ENCODE results near the gene MPV17L. TPM values are rescaled to one million over a fixed set of nuclear protein-coding genes. Genes with fewer than 3 reads are reported as not detected.
A peak's percentile ranks its signal among the peaks of the same experiment; 100 is the strongest.
"Not testable (repeated sequence)": the region's sequence is repeated elsewhere in the genome, so short reads cannot be mapped to it uniquely, and the experiment has no call there.

The MPV17L gene
- total RNA-seq, 2 donors from 2014 or later, result 2.7 to 3.1 TPM

DNA sequence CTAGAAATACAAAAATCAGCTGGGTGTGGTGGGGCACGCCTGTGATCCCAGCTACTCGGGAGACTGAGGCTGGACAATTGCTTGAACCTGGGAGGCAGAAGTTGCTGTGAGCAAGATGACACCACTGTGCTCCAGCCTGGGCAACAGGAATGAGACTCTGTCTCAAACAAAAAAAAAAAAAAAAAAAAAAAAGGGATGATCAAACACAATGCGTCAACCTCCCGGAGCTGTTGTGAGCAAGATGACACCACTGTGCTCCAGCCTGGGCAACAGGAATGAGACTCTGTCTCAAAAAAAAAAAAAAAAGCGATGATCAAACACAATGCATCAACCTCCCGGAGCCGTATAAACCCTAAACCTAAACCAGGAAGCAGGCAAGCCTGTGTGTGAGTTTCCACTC lies 38.1 kb upstream of the MPV17L start:
- H3K9me3 ChIP-seq (ENCODE audit: control insufficient read depth, low read length); DNase-seq: not testable (repeated sequence)
- no CpG with 5 or more reads among the region's 7 CpGs for WGBS, 2 experiments (ENCODE audit: insufficient coverage in 1 of 2, insufficient read length in 1 of 2)

GRCh38 chr16:15378194-15378593 lies 17.4 kb upstream of the MPV17L start, which contains the start of gene NPIPA5:
Gene NPIPA5 (minus strand): TSS chr16:15378294. CDS start chr16:15378294, 0 bp downstream.
- not testable (repeated sequence) for DNase-seq; H3K9me3 Mint-ChIP-seq; H3K4me1 ChIP-seq (ENCODE audit: control insufficient read depth, insufficient read depth, low read length); H3K27ac Mint-ChIP-seq; H3K9me3 ChIP-seq (ENCODE audit: control insufficient read depth, low read length); H3K36me3 Mint-ChIP-seq (ENCODE audit: low read depth); H3K4me1 Mint-ChIP-seq; H3K4me3 ChIP-seq (ENCODE audit: low read length); H3K27ac ChIP-seq (ENCODE audit: low read depth, low read length); H3K36me3 ChIP-seq (ENCODE audit: control insufficient read depth, insufficient read depth, low read length); H3K9ac ChIP-seq (ENCODE audit: extremely low read depth, low read length, poor library complexity, severe bottlenecking); H3K27me3 ChIP-seq (ENCODE audit: control insufficient read depth, insufficient read depth, low read length, poor library complexity, severe bottlenecking); H3K27me3 Mint-ChIP-seq (ENCODE audit: insufficient read depth)
- WGBS, 2 experiments (ENCODE audit: insufficient coverage in 1 of 2, insufficient read length in 1 of 2), result no CpG with 5 or more reads among the region's 4 CpGs
- peak within 1 kb of the TSS; percentile 21 for H3K4me3 Mint-ChIP-seq

More for the DNA sequence above, 38.1 kb upstream of the MPV17L start:
- not testable (repeated sequence) for H3K4me3 ChIP-seq (ENCODE audit: low read length); H3K36me3 ChIP-seq (ENCODE audit: control insufficient read depth, insufficient read depth, low read length); H3K36me3 Mint-ChIP-seq (ENCODE audit: low read depth); H3K9ac ChIP-seq (ENCODE audit: extremely low read depth, low read length, poor library complexity, severe bottlenecking); H3K27me3 Mint-ChIP-seq (ENCODE audit: insufficient read depth); H3K4me1 ChIP-seq (ENCODE audit: control insufficient read depth, insufficient read depth, low read length); H3K9me3 Mint-ChIP-seq; H3K27me3 ChIP-seq (ENCODE audit: control insufficient read depth, insufficient read depth, low read length, poor library complexity, severe bottlenecking); H3K27ac ChIP-seq (ENCODE audit: low read depth, low read length); H3K4me3 Mint-ChIP-seq; H3K4me1 Mint-ChIP-seq; H3K27ac Mint-ChIP-seq

DNA sequence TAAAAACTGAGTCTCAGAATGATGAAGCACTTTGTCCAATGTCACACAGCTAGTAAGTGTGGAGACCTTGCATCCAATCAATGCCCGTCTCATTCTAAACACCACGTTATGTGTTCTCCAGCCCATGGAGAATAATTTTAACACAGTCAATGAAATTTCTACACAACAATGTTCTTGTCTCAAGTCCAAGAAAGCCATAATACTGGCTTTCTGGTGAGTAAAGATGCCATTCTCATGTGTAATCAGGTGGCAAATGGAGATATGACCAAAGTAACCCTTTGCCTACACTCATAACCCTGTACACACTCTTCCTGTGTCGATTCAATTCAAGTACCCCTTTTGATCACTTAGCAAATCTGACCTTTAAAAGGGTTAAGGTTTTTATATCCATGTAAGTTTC lies 12.7 kb upstream of the MPV17L start:
- not testable (repeated sequence) for H3K27ac ChIP-seq (ENCODE audit: low read depth, low read length); H3K9me3 Mint-ChIP-seq; H3K9ac ChIP-seq (ENCODE audit: extremely low read depth, low read length, poor library complexity, severe bottlenecking); H3K36me3 ChIP-seq (ENCODE audit: control insufficient read depth, insufficient read depth, low read length); H3K36me3 Mint-ChIP-seq (ENCODE audit: low read depth); H3K27ac Mint-ChIP-seq; H3K4me3 Mint-ChIP-seq; DNase-seq; H3K27me3 ChIP-seq (ENCODE audit: control insufficient read depth, insufficient read depth, low read length, poor library complexity, severe bottlenecking); H3K4me1 ChIP-seq (ENCODE audit: control insufficient read depth, insufficient read depth, low read length); H3K27me3 Mint-ChIP-seq (ENCODE audit: insufficient read depth); H3K9me3 ChIP-seq (ENCODE audit: control insufficient read depth, low read length); H3K4me3 ChIP-seq (ENCODE audit: low read length); H3K4me1 Mint-ChIP-seq
- WGBS, 2 experiments (ENCODE audit: insufficient coverage in 1 of 2, insufficient read length in 1 of 2), result no CpG with 5 or more reads among the region's 3 CpGs

DNA sequence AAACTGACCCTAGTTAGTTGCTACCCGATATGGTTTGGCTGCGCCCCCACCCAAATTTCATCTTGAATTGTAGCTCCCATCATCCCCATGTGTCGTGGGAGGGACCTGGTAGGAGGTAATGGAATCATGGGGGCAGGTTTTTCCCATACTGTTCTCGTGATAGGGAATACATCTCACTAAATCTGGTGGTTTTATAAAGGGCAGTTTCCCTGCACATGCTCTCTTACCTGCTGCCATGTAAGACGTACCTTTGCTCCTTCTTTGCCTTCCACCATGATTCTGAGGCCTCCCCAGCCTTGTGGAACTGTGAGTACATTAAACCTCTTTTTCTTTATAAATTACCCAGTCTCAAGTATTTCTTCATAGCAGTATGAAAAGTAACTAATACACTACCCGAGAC lies 7.5 kb upstream of the MPV17L start:
- not testable (repeated sequence) for H3K36me3 Mint-ChIP-seq (ENCODE audit: low read depth); H3K4me1 Mint-ChIP-seq; H3K4me1 ChIP-seq (ENCODE audit: control insufficient read depth, insufficient read depth, low read length); H3K4me3 Mint-ChIP-seq; H3K27ac Mint-ChIP-seq; H3K36me3 ChIP-seq (ENCODE audit: control insufficient read depth, insufficient read depth, low read length); H3K27me3 ChIP-seq (ENCODE audit: control insufficient read depth, insufficient read depth, low read length, poor library complexity, severe bottlenecking); H3K9ac ChIP-seq (ENCODE audit: extremely low read depth, low read length, poor library complexity, severe bottlenecking); H3K27me3 Mint-ChIP-seq (ENCODE audit: insufficient read depth); H3K9me3 ChIP-seq (ENCODE audit: control insufficient read depth, low read length); H3K4me3 ChIP-seq (ENCODE audit: low read length); H3K9me3 Mint-ChIP-seq; H3K27ac ChIP-seq (ENCODE audit: low read depth, low read length); DNase-seq
- WGBS, 2 experiments (ENCODE audit: insufficient coverage in 1 of 2, insufficient read length in 1 of 2), result 91% methylated on average over 5 of the region's 6 CpGs; no CpG with 5 or more reads in 1 of the 2 experiments

DNA sequence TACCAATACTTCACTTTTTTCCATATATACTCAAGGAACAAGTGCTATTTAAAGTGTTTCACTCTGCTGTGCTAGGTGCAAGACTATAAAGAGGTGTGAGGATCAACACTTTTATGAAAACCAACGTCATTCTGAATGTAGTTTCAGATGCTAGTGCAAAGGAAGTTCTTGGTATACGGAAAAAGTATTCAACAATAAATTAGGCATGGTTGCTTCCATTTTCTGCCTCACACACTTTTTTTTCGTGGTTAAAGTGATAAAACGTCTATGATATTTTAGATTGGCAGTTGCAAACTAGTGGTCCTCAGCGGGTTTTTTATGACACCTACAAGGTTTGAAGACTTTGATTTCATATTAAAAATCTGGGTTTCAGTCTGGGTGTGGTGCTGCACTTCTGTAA lies 5.6 kb upstream of the MPV17L start:
- H3K9me3 Mint-ChIP-seq; H3K27me3 ChIP-seq (ENCODE audit: control insufficient read depth, insufficient read depth, low read length, poor library complexity, severe bottlenecking); H3K4me3 ChIP-seq (ENCODE audit: low read length); H3K4me1 ChIP-seq (ENCODE audit: control insufficient read depth, insufficient read depth, low read length); H3K9me3 ChIP-seq (ENCODE audit: control insufficient read depth, low read length); H3K27ac Mint-ChIP-seq; DNase-seq; H3K27me3 Mint-ChIP-seq (ENCODE audit: insufficient read depth); H3K27ac ChIP-seq (ENCODE audit: low read depth, low read length); H3K36me3 ChIP-seq (ENCODE audit: control insufficient read depth, insufficient read depth, low read length); H3K4me1 Mint-ChIP-seq; H3K4me3 Mint-ChIP-seq; H3K36me3 Mint-ChIP-seq (ENCODE audit: low read depth); H3K9ac ChIP-seq (ENCODE audit: extremely low read depth, low read length, poor library complexity, severe bottlenecking): not testable (repeated sequence)
- WGBS, 2 experiments (ENCODE audit: insufficient coverage in 1 of 2, insufficient read length in 1 of 2), result 92 to 94% methylated on average over 5 of the region's 5 CpGs

DNA sequence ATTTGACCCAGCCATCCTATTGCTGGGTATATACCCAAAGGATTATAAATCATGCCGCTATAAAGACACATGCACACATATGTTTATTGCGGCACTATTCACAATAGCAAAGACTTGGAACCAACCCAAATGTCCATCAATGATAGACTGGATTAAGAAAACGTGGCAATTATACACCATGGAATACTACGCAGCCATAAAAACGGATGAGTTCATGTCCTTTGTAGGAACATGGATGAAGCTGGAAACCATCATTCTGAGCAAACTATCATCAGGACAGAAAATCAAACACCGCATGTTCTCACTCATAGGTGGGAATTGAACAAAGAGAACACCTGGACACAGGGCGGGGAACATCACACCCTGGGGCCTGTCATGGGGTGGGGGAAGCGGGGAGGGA lies 2.5 kb upstream of the MPV17L start:
- H3K9me3 ChIP-seq (ENCODE audit: control insufficient read depth, low read length); H3K9me3 Mint-ChIP-seq; H3K27ac Mint-ChIP-seq; H3K4me1 ChIP-seq (ENCODE audit: control insufficient read depth, insufficient read depth, low read length); H3K36me3 Mint-ChIP-seq (ENCODE audit: low read depth); H3K4me1 Mint-ChIP-seq; H3K9ac ChIP-seq (ENCODE audit: extremely low read depth, low read length, poor library complexity, severe bottlenecking); DNase-seq; H3K36me3 ChIP-seq (ENCODE audit: control insufficient read depth, insufficient read depth, low read length); H3K4me3 Mint-ChIP-seq; H3K27ac ChIP-seq (ENCODE audit: low read depth, low read length); H3K4me3 ChIP-seq (ENCODE audit: low read length): not testable (repeated sequence)
- H3K27me3 Mint-ChIP-seq (ENCODE audit: insufficient read depth), result peaks cover 20% of the 10 kb centered on the region
- WGBS, 2 experiments (ENCODE audit: insufficient coverage in 1 of 2, insufficient read length in 1 of 2), result 89 to 100% methylated on average over 1 to 6 of the region's 8 CpGs
- peaks cover 13% of the 10 kb centered on the region for H3K27me3 ChIP-seq (ENCODE audit: control insufficient read depth, insufficient read depth, low read length, poor library complexity, severe bottlenecking)

DNA sequence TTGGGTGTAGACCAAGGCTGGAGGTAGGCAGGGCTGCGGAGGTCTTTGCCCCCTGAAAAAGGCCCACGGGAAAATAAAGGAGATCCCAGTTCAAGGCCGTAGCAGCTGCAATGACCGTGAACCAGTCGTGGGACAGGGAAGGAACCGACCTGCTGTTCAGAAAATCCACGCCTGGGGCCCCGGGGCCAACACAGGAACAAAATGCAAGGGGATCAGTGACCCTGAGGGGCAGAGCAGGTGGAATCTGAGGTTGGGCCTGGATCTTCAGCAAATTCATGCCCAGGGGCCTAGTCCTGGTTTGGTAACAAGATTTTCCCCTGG lies 915 bp downstream of the MPV17L start:
- not testable (repeated sequence) for H3K36me3 ChIP-seq (ENCODE audit: control insufficient read depth, insufficient read depth, low read length); H3K9ac ChIP-seq (ENCODE audit: extremely low read depth, low read length, poor library complexity, severe bottlenecking); H3K9me3 ChIP-seq (ENCODE audit: control insufficient read depth, low read length); H3K27ac ChIP-seq (ENCODE audit: low read depth, low read length); H3K4me3 ChIP-seq (ENCODE audit: low read length); H3K4me1 Mint-ChIP-seq; H3K9me3 Mint-ChIP-seq; H3K36me3 Mint-ChIP-seq (ENCODE audit: low read depth); H3K27ac Mint-ChIP-seq; DNase-seq; H3K4me1 ChIP-seq (ENCODE audit: control insufficient read depth, insufficient read depth, low read length)
- H3K4me3 Mint-ChIP-seq, result peak overlapping the region; percentile 61
- peaks cover 20% of the 10 kb centered on the region for H3K27me3 Mint-ChIP-seq (ENCODE audit: insufficient read depth)
- WGBS, 2 experiments (ENCODE audit: insufficient coverage in 1 of 2, insufficient read length in 1 of 2), result 80 to 85% methylated on average over 6 to 8 of the region's 8 CpGs
- H3K27me3 ChIP-seq (ENCODE audit: control insufficient read depth, insufficient read depth, low read length, poor library complexity, severe bottlenecking), result peaks cover 13% of the 10 kb centered on the region
